Endothelial cell (in vitro differentiated cells): ENCODE data around the gene ANTXR1. TPM values are rescaled to one million over a fixed set of nuclear protein-coding genes. Genes with fewer than 3 reads are reported as not detected.

Source experiments
- DNase-seq: peaks from one replicate; pipeline ENCODE4 v3.0.0; 2021; ENCODE audit warnings: low spot score
- H3K27ac Mint-ChIP-seq: one replicate; pipeline ENCODE4 v1.8.0; 2021; ENCODE audit warnings: mixed read lengths, inconsistent platforms; ENCODE audit not compliant: unreplicated experiment
- H3K27me3 Mint-ChIP-seq: one replicate; pipeline ENCODE4 v1.8.0; 2021; ENCODE audit warnings: mild to moderate bottlenecking, moderate library complexity, mixed read lengths, inconsistent platforms; ENCODE audit not compliant: unreplicated experiment
- H3K36me3 Mint-ChIP-seq: one replicate; pipeline ENCODE4 v1.8.0; 2021; ENCODE audit warnings: mild to moderate bottlenecking, low read depth, mixed read lengths, inconsistent platforms; ENCODE audit not compliant: unreplicated experiment
- H3K4me1 Mint-ChIP-seq: one replicate; pipeline ENCODE4 v1.8.0; 2021; ENCODE audit warnings: mild to moderate bottlenecking, mixed read lengths, inconsistent platforms; ENCODE audit not compliant: unreplicated experiment
- H3K4me3 Mint-ChIP-seq: one replicate; pipeline ENCODE4 v1.8.0; 2021; ENCODE audit warnings: mild to moderate bottlenecking, mixed read lengths, inconsistent platforms; ENCODE audit not compliant: unreplicated experiment
- H3K9me3 Mint-ChIP-seq: one replicate; pipeline ENCODE4 v1.8.0; 2021; ENCODE audit warnings: mixed read lengths, inconsistent platforms; ENCODE audit not compliant: unreplicated experiment
- CTCF ChIP-seq: fragments of 200-600 bp; sonication (generic); IDR thresholded peaks from one replicate; pipeline ENCODE4 v1.5.0; 2021; ENCODE audit warnings: antibody characterized with exemption; ENCODE audit not compliant: unreplicated experiment
- total RNA-seq: library from RNA; stranded (reverse); fragmentation: NEBNext Ultra II Directional; extraction: Animal tissue kit (Norgen Biotek cat#: 25700); gene quantifications from one replicate; pipeline ENCODE4 v1.2.1, GENCODE V29; 2021; ENCODE audit not compliant: unreplicated experiment

ANTXR1 gene
- total RNA-seq, 1 donor from 2014 or later = 7.5 TPM

GRCh38 chr2:69165091-69165880 is 152.3 kb downstream of the ANTXR1 start:
- no peak overlapping the region for H3K27ac Mint-ChIP-seq
- no peak overlapping the region for H3K4me3 Mint-ChIP-seq
- no peaks in the 10 kb centered on the region for H3K9me3 Mint-ChIP-seq
- peaks cover 3% of the 10 kb centered on the region for H3K27me3 Mint-ChIP-seq
- peaks cover 28% of the 10 kb centered on the region for H3K4me1 Mint-ChIP-seq
- peaks cover 3% of the 10 kb centered on the region for H3K36me3 Mint-ChIP-seq
- DNase-seq = no peak
- TF ChIP-seq CTCF = no peak

- Mint-ChIP-seq H3K4me1 (peaks cover 28% of the 10 kb centered on the region), H3K27me3 (peaks cover 3% of the 10 kb centered on the region)
Measured at GRCh38 chr2:69166465-69166811, 153.5 kb downstream of the ANTXR1 start.

GRCh38 chr2:69166812-69167468 is 154.0 kb downstream of the ANTXR1 start:
- peaks cover 3% of the 10 kb centered on the region for H3K27me3 Mint-ChIP-seq
- DNase-seq = no peak

More at GRCh38 chr2:69166465-69166811, 153.5 kb downstream of the ANTXR1 start:
- Mint-ChIP-seq H3K4me3 (no peak overlapping the region), H3K9me3 (no peaks in the 10 kb centered on the region), H3K27ac (no peak overlapping the region), H3K36me3 (peaks cover 3% of the 10 kb centered on the region)
- TF ChIP-seq CTCF = no peak
- DNase-seq = no peak

GRCh38 chr2:69167469-69167822 is 154.5 kb downstream of the ANTXR1 start:
- Mint-ChIP-seq H3K27me3 (peaks cover 3% of the 10 kb centered on the region), H3K9me3 (no peaks in the 10 kb centered on the region), H3K36me3 (peaks cover 3% of the 10 kb centered on the region), H3K4me3 (no peak overlapping the region), H3K27ac (no peak overlapping the region), H3K4me1 (peaks cover 24% of the 10 kb centered on the region)
- no peak for DNase-seq
- no peak for TF ChIP-seq CTCF

More at GRCh38 chr2:69166812-69167468, 154.0 kb downstream of the ANTXR1 start:
- Mint-ChIP-seq H3K4me3 (peak overlapping the region; percentile 43), H3K36me3 (peaks cover 3% of the 10 kb centered on the region), H3K9me3 (no peaks in the 10 kb centered on the region), H3K4me1 (peaks cover 28% of the 10 kb centered on the region), H3K27ac (no peak overlapping the region)
- no peak for TF ChIP-seq CTCF

GRCh38 chr2:69168144-69168813 is 155.3 kb downstream of the ANTXR1 start:
- H3K4me1 Mint-ChIP-seq = peaks cover 22% of the 10 kb centered on the region
- H3K27me3 Mint-ChIP-seq = peaks cover 3% of the 10 kb centered on the region
- no peak overlapping the region for H3K4me3 Mint-ChIP-seq
- H3K9me3 Mint-ChIP-seq = no peaks in the 10 kb centered on the region
- TF ChIP-seq CTCF = no peak
- no peak for DNase-seq
- H3K36me3 Mint-ChIP-seq = peaks cover 3% of the 10 kb centered on the region
- H3K27ac Mint-ChIP-seq = no peak overlapping the region
